Measurements from ENCODE around the gene BICD2.

BICD2 gene

DNA sequence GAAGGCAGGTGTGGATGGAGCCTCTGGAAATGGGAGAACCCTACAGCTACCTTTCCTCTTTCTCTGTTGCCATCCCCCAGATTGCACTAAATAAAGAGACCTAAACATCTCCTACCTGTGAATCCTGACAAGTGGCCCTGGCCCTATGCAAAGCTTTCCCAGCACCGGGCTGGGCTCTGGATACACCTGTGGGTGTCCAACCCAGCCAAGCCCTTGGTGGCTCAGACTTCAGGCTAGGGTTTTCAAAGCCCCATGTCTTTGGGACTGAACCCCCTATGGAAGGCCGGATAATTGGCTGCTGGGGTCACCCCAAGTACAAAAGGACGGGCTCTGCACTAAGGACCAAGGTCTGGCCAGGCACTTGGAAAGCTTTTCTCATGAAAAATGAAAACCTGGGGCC, 50.6 kb downstream of the BICD2 start:
- TF ChIP-seq, protein P1, sequence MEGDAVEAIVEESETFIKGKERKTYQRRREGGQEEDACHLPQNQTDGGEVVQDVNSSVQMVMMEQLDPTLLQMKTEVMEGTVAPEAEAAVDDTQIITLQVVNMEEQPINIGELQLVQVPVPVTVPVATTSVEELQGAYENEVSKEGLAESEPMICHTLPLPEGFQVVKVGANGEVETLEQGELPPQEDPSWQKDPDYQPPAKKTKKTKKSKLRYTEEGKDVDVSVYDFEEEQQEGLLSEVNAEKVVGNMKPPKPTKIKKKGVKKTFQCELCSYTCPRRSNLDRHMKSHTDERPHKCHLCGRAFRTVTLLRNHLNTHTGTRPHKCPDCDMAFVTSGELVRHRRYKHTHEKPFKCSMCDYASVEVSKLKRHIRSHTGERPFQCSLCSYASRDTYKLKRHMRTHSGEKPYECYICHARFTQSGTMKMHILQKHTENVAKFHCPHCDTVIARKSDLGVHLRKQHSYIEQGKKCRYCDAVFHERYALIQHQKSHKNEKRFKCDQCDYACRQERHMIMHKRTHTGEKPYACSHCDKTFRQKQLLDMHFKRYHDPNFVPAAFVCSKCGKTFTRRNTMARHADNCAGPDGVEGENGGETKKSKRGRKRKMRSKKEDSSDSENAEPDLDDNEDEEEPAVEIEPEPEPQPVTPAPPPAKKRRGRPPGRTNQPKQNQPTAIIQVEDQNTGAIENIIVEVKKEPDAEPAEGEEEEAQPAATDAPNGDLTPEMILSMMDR (IDR thresholded peaks at IDR 0.05; ENCODE audit: unreplicated experiment in 3 of 3) = no peak
- Mint-ChIP-seq H3K27me3 (ENCODE audit: low read depth) (no peaks in the 10 kb centered on the region), H3K27ac (no peak overlapping the region)

DNA sequence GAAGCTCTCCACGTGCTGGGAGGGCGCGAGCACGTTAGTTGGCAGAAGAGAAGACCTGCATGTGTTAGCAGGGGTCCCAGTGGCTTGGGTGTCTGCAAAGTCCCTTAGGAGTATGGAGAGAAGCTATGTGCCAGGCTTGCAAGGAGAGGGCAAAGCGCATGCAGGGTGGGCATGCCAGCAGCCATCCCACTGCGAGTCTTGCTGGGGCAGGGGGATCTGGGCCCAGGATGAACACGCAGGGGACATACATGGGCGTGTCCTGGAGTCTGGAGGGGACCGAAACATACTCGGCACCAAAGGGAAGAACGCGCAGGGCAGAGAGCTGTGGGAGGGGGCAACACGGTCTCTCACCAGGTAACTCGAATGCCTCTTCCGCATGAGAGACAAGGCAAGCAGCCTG, 51.1 kb downstream of the BICD2 start:
- Mint-ChIP-seq H3K4me3 (no peak overlapping the region), H3K9me3 (no peaks in the 10 kb centered on the region), H3K27ac (no peak overlapping the region), H3K27me3 (ENCODE audit: low read depth) (no peaks in the 10 kb centered on the region), H3K36me3 (ENCODE audit: low read depth) (peaks cover 38% of the 10 kb centered on the region), H3K4me1 (no peaks in the 10 kb centered on the region)
- TF ChIP-seq, protein P1 (IDR thresholded peaks at IDR 0.05; ENCODE audit: unreplicated experiment in 3 of 3) = no peak

More for the DNA sequence above, 50.6 kb downstream of the BICD2 start:
- Mint-ChIP-seq H3K4me3 (no peak overlapping the region), H3K4me1 (no peaks in the 10 kb centered on the region), H3K9me3 (no peaks in the 10 kb centered on the region), H3K36me3 (ENCODE audit: low read depth) (peaks cover 38% of the 10 kb centered on the region)

DNA sequence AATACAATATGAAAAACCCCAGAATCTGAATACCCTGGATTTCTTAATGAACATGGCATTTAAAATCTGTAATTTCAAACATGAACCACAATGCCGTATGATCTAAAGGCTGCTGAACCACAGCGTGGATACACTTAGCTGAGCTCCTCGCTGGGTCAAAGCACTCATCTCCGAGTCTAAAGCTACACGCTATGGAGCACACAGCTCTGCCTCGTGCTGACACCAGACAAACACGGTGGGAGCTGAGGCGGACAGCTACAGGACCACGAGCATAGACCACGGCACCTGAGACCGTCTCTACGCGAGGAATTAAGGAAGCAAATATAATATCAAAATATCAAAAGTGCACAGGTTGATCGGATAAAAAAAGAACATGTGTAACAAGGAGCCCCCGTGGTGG, 51.9 kb downstream of the BICD2 start:
- no peak overlapping the region for H3K4me3 Mint-ChIP-seq
- no peaks in the 10 kb centered on the region for H3K9me3 Mint-ChIP-seq
- peaks cover 37% of the 10 kb centered on the region for H3K36me3 Mint-ChIP-seq (ENCODE audit: low read depth)
- H3K27me3 Mint-ChIP-seq (ENCODE audit: low read depth) = no peaks in the 10 kb centered on the region
- no peak overlapping the region for H3K27ac Mint-ChIP-seq
- H3K4me1 Mint-ChIP-seq = no peaks in the 10 kb centered on the region
- TF ChIP-seq, protein P1 (IDR thresholded peaks at IDR 0.05; ENCODE audit: unreplicated experiment in 3 of 3) = no peak

DNA sequence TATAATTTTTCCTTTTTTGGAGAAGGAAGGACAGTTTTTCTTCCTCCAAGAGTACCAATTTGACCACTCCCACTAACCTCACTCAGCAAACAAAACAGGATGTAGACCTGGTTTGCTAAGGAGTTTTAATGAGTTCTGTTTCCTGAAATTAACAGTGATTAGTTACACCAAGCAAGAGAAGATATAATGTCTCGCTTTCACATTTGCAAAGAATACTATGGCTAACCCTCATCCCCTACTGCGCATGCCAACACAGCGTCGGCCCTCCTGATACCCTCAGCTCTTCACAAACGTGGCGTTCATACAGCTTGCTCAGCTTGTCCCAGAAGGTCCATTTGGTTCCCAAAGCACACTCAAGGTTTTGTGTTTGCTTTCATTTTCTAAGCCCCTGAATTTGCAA, 52.8 kb downstream of the BICD2 start:
- TF ChIP-seq, protein P1 (IDR thresholded peaks at IDR 0.05; ENCODE audit: unreplicated experiment in 3 of 3) = no peak
- Mint-ChIP-seq H3K27ac (no peak overlapping the region), H3K4me3 (no peak overlapping the region), H3K36me3 (ENCODE audit: low read depth) (peaks cover 39% of the 10 kb centered on the region), H3K27me3 (ENCODE audit: low read depth) (no peaks in the 10 kb centered on the region), H3K4me1 (no peaks in the 10 kb centered on the region), H3K9me3 (no peaks in the 10 kb centered on the region)

DNA sequence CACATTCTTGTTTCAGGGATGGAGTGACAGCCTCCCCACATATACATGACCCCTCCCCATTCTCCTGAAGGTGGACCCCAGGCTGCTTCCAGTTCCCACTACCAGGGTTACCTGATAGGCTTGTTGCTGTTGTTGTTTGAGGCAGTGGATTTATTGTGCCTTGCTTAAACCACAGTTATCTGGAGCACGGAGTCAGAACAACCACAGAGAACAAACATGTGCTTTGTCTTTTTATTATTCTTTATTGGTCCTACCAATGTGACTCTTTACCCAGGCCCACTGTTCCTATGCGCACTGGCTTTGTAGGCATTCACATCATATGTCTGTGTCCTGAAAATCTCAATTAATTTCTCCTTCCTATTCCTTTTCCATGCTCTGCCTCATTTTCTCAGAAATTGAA, 53.5 kb downstream of the BICD2 start:
- Mint-ChIP-seq H3K27me3 (ENCODE audit: low read depth) (no peaks in the 10 kb centered on the region), H3K4me1 (no peaks in the 10 kb centered on the region), H3K9me3 (no peaks in the 10 kb centered on the region), H3K36me3 (ENCODE audit: low read depth) (peaks cover 44% of the 10 kb centered on the region), H3K4me3 (no peak overlapping the region), H3K27ac (no peak overlapping the region)
- TF ChIP-seq, protein P1 (IDR thresholded peaks at IDR 0.05; ENCODE audit: unreplicated experiment in 3 of 3) = no peak

DNA sequence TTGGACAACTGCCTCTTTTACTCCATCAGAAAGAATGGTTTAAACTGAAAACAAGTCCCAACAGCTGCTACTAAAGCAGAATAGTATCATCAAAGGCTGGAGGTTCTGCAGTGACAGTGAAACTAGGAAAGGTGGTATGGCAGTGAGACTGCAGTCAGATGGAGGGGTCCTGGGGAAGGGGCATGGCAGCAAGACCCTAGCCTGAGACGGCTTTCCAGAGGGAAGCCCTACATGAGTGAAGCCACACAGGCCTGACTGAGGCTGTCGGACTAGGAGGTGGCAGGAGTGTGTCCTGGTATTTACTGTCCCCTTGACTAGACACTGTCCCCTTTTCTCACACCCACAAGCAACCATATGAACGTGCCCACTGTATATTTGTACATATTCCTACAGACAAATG, 54.3 kb downstream of the BICD2 start:
- Mint-ChIP-seq H3K36me3 (ENCODE audit: low read depth) (peaks cover 47% of the 10 kb centered on the region), H3K4me3 (no peak overlapping the region), H3K27me3 (ENCODE audit: low read depth) (no peaks in the 10 kb centered on the region), H3K9me3 (no peaks in the 10 kb centered on the region), H3K27ac (no peak overlapping the region), H3K4me1 (no peaks in the 10 kb centered on the region)
- TF ChIP-seq, protein P1 (IDR thresholded peaks at IDR 0.05; ENCODE audit: unreplicated experiment in 3 of 3) = no peak
